ENCODE data around the gene SEC16A.
A peak's percentile ranks its signal among the peaks of the same experiment; 100 is the strongest.

SEC16A gene

DNA sequence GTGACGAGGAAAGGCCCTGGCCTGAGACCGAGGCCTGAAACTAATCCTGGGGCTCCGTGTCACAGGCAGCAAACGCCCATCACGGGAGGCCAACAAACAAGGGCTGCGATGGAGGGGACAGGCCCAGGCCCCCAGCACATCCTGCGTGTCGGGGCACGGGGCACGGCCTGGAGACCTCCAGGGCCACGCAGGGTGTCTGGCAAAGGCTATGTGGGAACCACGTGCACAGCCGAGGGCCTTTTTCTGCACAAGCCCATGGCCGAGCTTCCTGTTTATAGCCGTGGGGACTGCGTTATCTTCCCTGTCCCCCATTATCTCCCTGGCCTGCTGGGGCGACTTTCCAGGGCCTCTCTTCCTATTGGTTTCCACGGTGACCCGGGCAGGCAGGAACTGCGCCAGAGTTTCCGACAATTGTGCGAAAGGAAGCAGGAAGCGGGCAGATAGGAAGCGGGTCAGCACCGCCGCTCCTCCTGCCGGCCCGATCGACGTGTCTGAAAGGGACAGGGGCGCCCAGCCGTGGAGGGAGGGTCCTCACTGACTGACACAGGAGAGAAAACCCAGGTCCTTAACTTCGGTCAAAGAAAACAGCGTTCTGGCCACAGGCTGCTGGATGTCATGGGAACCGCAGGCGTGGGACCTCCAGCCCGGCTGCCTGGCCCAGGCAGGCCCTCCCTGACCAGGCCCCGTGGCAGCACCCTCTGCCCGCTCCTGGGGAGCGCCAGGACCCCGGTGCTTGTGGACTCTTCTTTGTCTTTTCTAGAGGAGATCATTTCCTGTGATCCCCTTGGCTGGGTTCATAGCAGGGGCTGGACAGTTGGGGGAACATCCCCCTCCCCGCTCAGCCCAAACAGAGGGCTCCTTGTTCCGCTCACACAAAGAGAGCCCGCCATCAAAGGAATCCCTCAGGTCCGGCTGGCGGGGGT lies 29.1 kb upstream of the SEC16A start:
- DNase-seq (ENCODE audit: low read depth): peak; percentile 91
- TF ChIP-seq, protein P1, sequence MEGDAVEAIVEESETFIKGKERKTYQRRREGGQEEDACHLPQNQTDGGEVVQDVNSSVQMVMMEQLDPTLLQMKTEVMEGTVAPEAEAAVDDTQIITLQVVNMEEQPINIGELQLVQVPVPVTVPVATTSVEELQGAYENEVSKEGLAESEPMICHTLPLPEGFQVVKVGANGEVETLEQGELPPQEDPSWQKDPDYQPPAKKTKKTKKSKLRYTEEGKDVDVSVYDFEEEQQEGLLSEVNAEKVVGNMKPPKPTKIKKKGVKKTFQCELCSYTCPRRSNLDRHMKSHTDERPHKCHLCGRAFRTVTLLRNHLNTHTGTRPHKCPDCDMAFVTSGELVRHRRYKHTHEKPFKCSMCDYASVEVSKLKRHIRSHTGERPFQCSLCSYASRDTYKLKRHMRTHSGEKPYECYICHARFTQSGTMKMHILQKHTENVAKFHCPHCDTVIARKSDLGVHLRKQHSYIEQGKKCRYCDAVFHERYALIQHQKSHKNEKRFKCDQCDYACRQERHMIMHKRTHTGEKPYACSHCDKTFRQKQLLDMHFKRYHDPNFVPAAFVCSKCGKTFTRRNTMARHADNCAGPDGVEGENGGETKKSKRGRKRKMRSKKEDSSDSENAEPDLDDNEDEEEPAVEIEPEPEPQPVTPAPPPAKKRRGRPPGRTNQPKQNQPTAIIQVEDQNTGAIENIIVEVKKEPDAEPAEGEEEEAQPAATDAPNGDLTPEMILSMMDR (IDR thresholded peaks at IDR 0.05; ENCODE audit: low read length, missing control alignments): no peak
- H3K4me3 ChIP-seq (replicated peaks; ENCODE audit: low read depth, low read length): peak overlapping the region; percentile 12

DNA sequence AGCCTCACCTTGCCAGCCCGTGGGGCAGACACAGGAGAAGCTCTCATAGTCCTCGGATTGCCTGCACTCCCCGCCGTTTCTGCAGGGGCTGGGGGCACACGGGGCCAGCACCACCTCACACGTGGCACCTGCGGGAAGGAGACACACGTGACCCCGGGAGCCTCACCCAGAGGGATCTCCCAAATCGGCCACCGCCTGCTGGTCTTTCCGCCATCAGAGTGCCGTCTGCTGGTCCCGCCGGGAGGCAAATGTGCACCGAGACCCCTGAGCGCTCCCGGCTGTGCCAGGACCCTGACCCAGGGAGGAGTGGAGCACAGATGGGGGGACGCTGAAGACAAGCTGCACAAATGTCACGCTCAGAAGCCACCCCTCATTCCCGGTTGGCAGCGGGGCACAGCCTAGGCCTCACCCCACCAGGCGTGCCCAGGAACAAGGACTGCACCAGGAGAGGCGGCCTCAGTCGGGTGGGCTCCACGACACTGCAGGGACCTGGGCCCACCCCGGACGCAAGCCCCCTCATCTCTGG lies 28.4 kb upstream of the SEC16A start:
- TF ChIP-seq, protein P1 (IDR thresholded peaks at IDR 0.05; ENCODE audit: low read length, missing control alignments): no peak
- no peak overlapping the region for H3K4me3 ChIP-seq (replicated peaks; ENCODE audit: low read depth, low read length)
- DNase-seq (ENCODE audit: low read depth): no peak

DNA sequence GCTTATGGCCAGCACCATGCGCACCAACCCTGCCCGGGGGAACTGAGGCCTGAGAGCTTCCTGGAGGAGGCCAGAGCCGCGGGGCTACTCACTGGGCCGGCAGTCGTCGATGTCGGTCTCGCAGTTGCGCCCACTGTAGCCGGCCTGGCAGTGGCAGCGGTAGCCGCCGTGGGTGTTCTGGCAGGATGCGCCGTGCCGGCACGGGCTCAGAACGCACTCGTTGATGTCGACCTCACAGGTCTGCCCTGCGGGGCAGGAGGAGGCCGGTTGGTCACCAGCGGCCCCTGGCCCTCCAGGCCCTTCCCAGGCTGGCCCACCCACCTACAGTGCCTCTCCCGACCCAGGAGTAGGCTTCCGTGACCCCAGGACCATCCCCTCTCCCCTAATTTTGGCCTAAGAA lies 27.7 kb upstream of the SEC16A start:
- no peak overlapping the region for H3K4me3 ChIP-seq (replicated peaks; ENCODE audit: low read depth, low read length)
- DNase-seq (ENCODE audit: low read depth): no peak
- TF ChIP-seq, protein P1 (IDR thresholded peaks at IDR 0.05; ENCODE audit: low read length, missing control alignments): no peak

DNA sequence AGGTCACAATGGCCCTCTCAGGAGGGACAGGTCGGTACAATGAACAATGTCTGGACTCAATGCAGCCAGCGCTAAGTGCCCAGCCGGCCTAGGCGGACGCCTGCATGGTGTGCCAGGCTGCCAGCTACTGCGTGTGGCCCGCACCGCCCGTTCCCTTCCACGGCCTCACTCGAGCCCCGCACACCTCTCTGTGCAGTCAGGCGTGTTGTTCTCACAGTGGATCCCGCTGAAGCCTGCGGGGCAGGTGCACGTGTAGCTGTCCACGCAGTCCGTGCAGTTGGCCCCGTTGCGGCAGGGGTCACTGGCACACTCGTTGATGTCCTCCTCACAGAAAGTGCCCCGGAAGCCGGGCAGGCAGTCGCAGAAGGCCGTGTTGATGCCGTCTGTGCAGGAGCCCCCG lies 26.7 kb upstream of the SEC16A start:
- TF ChIP-seq, protein P1 (IDR thresholded peaks at IDR 0.05; ENCODE audit: low read length, missing control alignments): no peak
- no peak overlapping the region for H3K4me3 ChIP-seq (replicated peaks; ENCODE audit: low read depth, low read length)
- DNase-seq (ENCODE audit: low read depth): no peak

DNA sequence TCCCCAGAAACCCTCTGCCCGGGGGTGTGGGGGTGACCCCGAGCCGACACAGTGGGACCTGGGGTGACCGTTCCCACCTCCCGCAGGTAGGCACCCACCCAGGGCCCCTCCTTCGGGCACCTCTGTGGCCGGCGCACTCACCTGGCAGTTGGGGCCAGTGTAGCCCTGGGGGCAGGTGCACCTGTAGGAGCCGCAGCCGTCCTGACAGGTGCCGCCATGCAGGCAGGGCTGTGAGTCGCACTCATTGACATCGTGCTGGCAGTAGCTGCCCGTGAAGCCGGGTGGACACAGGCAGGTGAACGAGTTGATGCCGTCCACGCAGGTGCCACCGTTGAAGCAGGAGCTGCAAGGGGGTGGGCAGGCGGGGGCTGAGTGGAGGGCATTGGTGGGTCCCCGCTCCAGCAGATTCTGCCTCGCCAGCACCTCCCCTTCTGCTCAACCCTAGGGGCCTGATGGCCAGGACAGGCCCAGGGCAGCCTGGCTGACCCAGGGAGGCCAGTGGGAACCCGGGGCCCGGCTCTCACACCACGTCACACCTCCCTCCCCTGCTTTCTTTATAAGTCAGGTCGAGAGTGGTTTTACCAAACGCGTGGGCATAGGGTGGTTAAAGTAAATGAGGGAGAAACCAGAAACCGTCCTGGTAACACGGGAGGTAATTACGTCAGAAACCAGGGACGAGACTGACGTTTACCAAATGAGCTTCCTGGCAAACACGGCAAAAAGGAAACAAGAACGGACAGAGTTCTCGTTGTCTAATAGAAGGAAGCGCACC lies 26.1 kb upstream of the SEC16A start:
- no peak overlapping the region for H3K4me3 ChIP-seq (replicated peaks; ENCODE audit: low read depth, low read length)
- TF ChIP-seq, protein P1 (IDR thresholded peaks at IDR 0.05; ENCODE audit: low read length, missing control alignments): no peak
- no peak for DNase-seq (ENCODE audit: low read depth)

DNA sequence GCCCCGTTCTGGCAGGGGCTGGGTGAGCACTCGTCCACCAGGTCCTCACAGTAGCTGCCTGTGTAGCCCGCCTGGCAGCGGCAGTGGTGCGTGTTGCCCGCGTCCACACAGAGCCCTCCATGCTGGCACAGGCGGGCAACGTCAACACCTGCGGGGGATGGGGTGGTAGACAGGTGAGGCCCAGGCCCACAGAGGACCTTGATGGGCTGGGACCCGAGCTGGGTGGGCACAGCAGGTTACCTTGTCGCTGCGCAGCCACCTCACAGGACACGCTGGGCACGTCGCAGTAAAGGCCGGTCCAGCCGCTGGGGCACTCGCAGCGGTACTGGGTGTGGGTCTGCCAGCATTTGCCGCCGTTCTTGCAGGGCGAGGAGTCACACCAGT lies 25.1 kb upstream of the SEC16A start:
- H3K4me3 ChIP-seq (replicated peaks; ENCODE audit: low read depth, low read length): no peak overlapping the region
- TF ChIP-seq, protein P1 (IDR thresholded peaks at IDR 0.05; ENCODE audit: low read length, missing control alignments): no peak
- DNase-seq (ENCODE audit: low read depth): no peak

Measured in fibroblast of pulmonary artery (primary cell).